DMS79 treated with DMSO at 0.1 percent for 48 hours (cell line): ENCODE results near the gene SLC35B2.

Experiments
- DNase-seq: peaks from one replicate; lab custom pipeline; 2025; lab: John Stamatoyannopoulos, UW

The SLC35B2 gene

GRCh38 chr6:44257025-44257752, at the start of gene SLC35B2:
Gene SLC35B2, minus strand, starts transcription at chr6:44257528. Its CDS starts 118 bp downstream, at chr6:44257410.
- DNase-seq = peak; percentile 68

- DNase-seq = no peak
These were observed 49.4 kb upstream of the SLC35B2 start for GRCh38 chr6:44306710-44307109.

GRCh38 chr6:44305200-44305725, 47.9 kb upstream of the SLC35B2 start:
- no peak for DNase-seq

- DNase-seq = no peak
These were observed 47.2 kb upstream of the SLC35B2 start for GRCh38 chr6:44304282-44305199.

- DNase-seq = no peak
These were observed 46.5 kb upstream of the SLC35B2 start for GRCh38 chr6:44303842-44304241.

- DNase-seq = no peak
These were observed 45.5 kb upstream of the SLC35B2 start for GRCh38 chr6:44302856-44303255.

- no peak for DNase-seq
These were observed 44.6 kb upstream of the SLC35B2 start for GRCh38 chr6:44301782-44302564.

- DNase-seq = no peak
These were observed 43.8 kb upstream of the SLC35B2 start for GRCh38 chr6:44301106-44301505.

GRCh38 chr6:44300292-44300823, 43.0 kb upstream of the SLC35B2 start:
- no peak for DNase-seq

GRCh38 chr6:44298864-44299263, 41.5 kb upstream of the SLC35B2 start:
- DNase-seq = no peak

GRCh38 chr6:44298055-44298803, 40.9 kb upstream of the SLC35B2 start:
- DNase-seq = peak; percentile 18

- peak; percentile 22 for DNase-seq
These were observed 40.0 kb upstream of the SLC35B2 start for GRCh38 chr6:44297063-44298038.

GRCh38 chr6:44294832-44295791, 37.8 kb upstream of the SLC35B2 start:
- DNase-seq = no peak

GRCh38 chr6:44292661-44293365, 35.5 kb upstream of the SLC35B2 start:
- no peak for DNase-seq

- no peak for DNase-seq
These were observed 34.5 kb upstream of the SLC35B2 start for GRCh38 chr6:44291841-44292240.

GRCh38 chr6:44289726-44290260, 32.5 kb upstream of the SLC35B2 start:
- DNase-seq = no peak

GRCh38 chr6:44286747-44287146, 29.4 kb upstream of the SLC35B2 start:
- DNase-seq = no peak

GRCh38 chr6:44286285-44286565, 28.9 kb upstream of the SLC35B2 start:
- no peak for DNase-seq
